Osteoblast (primary cell): Measurements from ENCODE around the gene PRPF6. TPM values are rescaled to one million over a fixed set of nuclear protein-coding genes. Genes with fewer than 3 reads are reported as not detected.
A peak's percentile ranks its signal among the peaks of the same experiment; 100 is the strongest.

Source experiments
- DNase-seq: peaks from one replicate; pipeline ENCODE4 v3.0.0; 2011; ENCODE audit warnings: low spot score, mixed read lengths; ENCODE audit not compliant: insufficient read length; ENCODE audit errors: missing footprints
- H2AFZ ChIP-seq: 2 replicates; pipeline ENCODE4 v1.6.0; 2011; ENCODE audit warnings: mild to moderate bottlenecking, low read length
- H3K27ac ChIP-seq: 2 replicates; pipeline ENCODE4 v1.5.1; 2011; ENCODE audit warnings: mild to moderate bottlenecking, low read depth, low read length, moderate library complexity
- H3K27me3 ChIP-seq: 2 replicates; pipeline ENCODE4 v1.6.0; 2012; ENCODE audit warnings: mild to moderate bottlenecking, control low read depth, inconsistent platforms, low read length, moderate library complexity; ENCODE audit not compliant: insufficient read depth
- H3K36me3 ChIP-seq: 2 replicates; pipeline ENCODE4 v1.5.1; 2011; ENCODE audit warnings: mild to moderate bottlenecking, low read length, control low read depth, moderate library complexity; ENCODE audit not compliant: insufficient read depth
- H3K4me1 ChIP-seq: 2 replicates; pipeline ENCODE4 v1.5.1; 2011; ENCODE audit warnings: mild to moderate bottlenecking, low read length, control low read depth, moderate library complexity; ENCODE audit not compliant: insufficient read depth
- H3K4me2 ChIP-seq: 2 replicates; pipeline ENCODE4 v1.6.0; 2011; ENCODE audit warnings: mild to moderate bottlenecking, low read length; ENCODE audit not compliant: insufficient read depth
- H3K4me3 ChIP-seq: fragments of 200-600 bp; sonication (generic); 3 replicates; pipeline ENCODE4 v1.5.1; 2012; ENCODE audit warnings: mild to moderate bottlenecking, low read length, inconsistent platforms; ENCODE audit not compliant: insufficient read depth
- H3K79me2 ChIP-seq: 2 replicates; pipeline ENCODE4 v1.6.0; 2012; ENCODE audit warnings: mild to moderate bottlenecking, low read length, control low read depth, inconsistent platforms; ENCODE audit not compliant: insufficient read depth
- H3K9me3 ChIP-seq: 2 replicates; pipeline ENCODE4 v1.5.1; 2011; ENCODE audit warnings: low read depth, low read length, control low read depth
- H4K20me1 ChIP-seq: 2 replicates; pipeline ENCODE4 v1.6.0; 2012; ENCODE audit warnings: mild to moderate bottlenecking, low read length, control low read depth; ENCODE audit not compliant: insufficient read depth
- total RNA-seq: library from RNA; depleted of rRNA; stranded (reverse); fragments of >200 nt; gene quantifications from 2 replicates; pipeline ENCODE4 v1.2.3, GENCODE V29; 2012
- TF ChIP-seq, protein P1 (sequence below): IDR thresholded peaks from 2 replicates; pipeline ENCODE4 v1.5.1; 2011; ENCODE audit warnings: mild to moderate bottlenecking, low read depth, low read length, moderate library complexity; ENCODE audit errors: extremely low read depth

Gene PRPF6
- total RNA-seq, 1 donor = 56.1 TPM

DNA sequence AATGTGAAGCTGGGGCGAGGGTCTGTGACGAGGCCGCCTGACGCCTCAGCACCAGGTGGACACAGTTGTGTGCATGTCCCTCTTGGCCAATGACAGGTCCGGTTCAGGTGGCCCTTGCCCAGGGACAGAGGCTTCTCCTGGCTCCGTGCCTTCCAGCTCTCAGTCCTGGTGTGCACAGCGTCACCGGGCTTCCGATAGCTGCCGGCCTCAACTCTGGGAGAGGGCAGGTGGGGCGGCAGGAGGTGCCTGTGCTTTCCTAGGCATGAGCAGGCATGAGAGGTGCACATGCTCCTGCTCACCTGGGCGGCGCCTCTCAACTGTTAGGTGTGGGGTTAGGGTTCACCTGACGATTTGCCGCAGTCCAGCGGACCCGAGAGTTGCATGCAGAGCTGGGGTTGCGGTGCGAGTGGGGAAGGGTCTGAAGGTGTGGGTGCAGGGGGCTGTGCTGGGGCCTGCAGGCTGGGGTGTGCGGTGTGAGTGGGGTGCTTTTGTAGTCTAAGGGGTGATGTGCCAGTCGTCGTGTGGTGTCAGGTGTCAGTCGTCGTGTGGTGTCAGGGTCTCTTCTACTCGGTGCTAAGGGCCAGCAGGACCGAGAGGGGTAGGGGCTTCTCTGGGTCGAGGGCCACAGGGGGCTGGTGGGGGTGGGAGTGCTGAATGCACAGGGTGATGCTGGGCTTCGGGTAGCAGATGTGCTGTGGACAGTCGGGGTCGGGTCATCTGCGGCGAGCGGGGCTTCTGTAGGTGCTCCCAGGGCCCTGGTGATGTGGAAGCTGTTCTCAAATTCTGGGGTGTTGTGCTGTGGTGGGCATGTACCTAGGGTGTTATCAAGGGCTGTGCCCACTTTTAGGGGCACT, 72.3 kb downstream of the PRPF6 start:
- H4K20me1 ChIP-seq = peaks cover 2% of the 10 kb centered on the region
- TF ChIP-seq, protein P1, sequence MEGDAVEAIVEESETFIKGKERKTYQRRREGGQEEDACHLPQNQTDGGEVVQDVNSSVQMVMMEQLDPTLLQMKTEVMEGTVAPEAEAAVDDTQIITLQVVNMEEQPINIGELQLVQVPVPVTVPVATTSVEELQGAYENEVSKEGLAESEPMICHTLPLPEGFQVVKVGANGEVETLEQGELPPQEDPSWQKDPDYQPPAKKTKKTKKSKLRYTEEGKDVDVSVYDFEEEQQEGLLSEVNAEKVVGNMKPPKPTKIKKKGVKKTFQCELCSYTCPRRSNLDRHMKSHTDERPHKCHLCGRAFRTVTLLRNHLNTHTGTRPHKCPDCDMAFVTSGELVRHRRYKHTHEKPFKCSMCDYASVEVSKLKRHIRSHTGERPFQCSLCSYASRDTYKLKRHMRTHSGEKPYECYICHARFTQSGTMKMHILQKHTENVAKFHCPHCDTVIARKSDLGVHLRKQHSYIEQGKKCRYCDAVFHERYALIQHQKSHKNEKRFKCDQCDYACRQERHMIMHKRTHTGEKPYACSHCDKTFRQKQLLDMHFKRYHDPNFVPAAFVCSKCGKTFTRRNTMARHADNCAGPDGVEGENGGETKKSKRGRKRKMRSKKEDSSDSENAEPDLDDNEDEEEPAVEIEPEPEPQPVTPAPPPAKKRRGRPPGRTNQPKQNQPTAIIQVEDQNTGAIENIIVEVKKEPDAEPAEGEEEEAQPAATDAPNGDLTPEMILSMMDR = no peak
- H3K4me3 ChIP-seq = no peak overlapping the region
- H3K36me3 ChIP-seq = no peaks in the 10 kb centered on the region
- H3K27ac ChIP-seq = no peak overlapping the region
- DNase-seq = no peak
- peaks cover 10% of the 10 kb centered on the region for H3K27me3 ChIP-seq
- peaks cover 19% of the 10 kb centered on the region for H3K4me1 ChIP-seq
- no peak overlapping the region for H2AFZ ChIP-seq
- no peaks in the 10 kb centered on the region for H3K9me3 ChIP-seq
- H3K79me2 ChIP-seq = no peaks in the 10 kb centered on the region
- no peak overlapping the region for H3K4me2 ChIP-seq

DNA sequence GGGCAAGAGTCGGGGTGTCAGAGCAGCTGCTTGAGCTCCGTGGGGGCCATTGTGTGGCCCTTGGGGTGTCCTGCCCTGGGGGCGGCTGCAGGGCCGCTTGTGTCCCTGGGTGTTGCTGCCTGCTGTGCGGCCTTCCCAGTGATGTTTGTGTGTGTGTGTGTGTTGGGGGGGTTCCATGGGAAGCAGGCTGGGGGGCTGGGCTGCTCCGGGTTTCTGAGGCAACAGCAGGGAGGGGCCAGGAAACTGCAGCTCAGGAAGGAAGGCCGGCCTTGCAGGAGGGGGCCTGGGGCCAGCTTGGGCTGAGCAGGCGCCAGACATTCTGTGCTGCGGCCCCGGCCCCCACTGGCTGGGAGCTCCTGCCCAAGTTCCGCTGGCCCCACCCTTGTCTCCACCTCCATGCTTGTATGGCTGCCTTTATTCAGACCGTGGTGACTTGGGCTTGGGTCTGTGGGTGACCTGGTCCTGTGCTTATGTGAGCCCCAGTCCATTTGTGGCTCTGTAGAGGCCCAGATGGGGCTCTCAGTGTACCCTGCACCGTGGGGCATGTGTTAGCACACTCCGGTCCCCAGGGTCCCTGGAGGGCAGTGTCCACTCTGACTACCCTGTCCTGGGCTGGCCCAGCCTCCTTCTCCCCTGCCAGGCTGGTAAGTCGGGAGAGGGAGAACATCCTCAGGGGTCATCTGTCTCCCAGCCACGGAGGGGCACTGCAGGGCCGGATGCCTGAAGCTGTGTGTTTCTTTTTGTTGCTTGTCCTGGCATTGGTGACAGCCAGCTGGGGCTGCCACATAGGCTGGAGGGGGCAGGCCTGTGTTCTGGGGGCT, 73.1 kb downstream of the PRPF6 start:
- TF ChIP-seq, protein P1 = peak; percentile 46
- Histone ChIP-seq H4K20me1 (peaks cover 3% of the 10 kb centered on the region), H3K4me2 (no peak overlapping the region), H2AFZ (peak overlapping the region; percentile 29), H3K27ac (no peak overlapping the region), H3K9me3 (no peaks in the 10 kb centered on the region), H3K27me3 (peaks cover 9% of the 10 kb centered on the region), H3K79me2 (no peaks in the 10 kb centered on the region), H3K4me1 (peaks cover 27% of the 10 kb centered on the region), H3K4me3 (no peak overlapping the region), H3K36me3 (no peaks in the 10 kb centered on the region)
- peak; percentile 96 for DNase-seq

DNA sequence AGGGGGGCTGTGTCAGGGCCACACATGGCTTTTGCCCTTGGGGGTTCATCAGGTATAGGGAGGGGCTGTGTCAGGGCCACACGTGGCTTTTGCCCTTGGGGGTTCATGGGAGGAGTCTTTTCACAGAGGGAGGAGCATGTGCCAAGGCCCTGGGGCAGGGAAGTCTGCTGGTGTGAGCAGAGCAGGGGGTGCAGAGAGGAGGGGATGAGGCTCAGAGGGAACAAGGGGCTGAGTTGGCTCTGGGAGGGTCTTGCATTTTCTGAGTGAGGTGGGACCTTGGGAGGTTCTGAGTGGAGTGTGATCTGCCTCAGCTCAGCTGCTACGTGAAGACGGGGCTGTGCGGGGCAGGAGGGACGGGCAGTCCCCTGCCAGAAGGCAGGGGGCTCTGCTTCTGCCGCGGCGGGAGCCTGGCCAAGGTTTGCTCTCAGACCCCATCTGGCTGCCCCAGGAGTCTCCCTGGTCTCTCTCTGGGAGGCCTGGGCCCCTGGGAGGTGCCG, 74.5 kb downstream of the PRPF6 start:
- no peak overlapping the region for H3K27ac ChIP-seq
- H3K4me3 ChIP-seq = no peak overlapping the region
- peaks cover 3% of the 10 kb centered on the region for H3K27me3 ChIP-seq
- H4K20me1 ChIP-seq = peaks cover 3% of the 10 kb centered on the region
- H3K36me3 ChIP-seq = no peaks in the 10 kb centered on the region
- no peaks in the 10 kb centered on the region for H3K9me3 ChIP-seq
- TF ChIP-seq, protein P1 = no peak
- H3K4me2 ChIP-seq = no peak overlapping the region
- no peaks in the 10 kb centered on the region for H3K79me2 ChIP-seq
- H3K4me1 ChIP-seq = peaks cover 27% of the 10 kb centered on the region
- no peak overlapping the region for H2AFZ ChIP-seq
- no peak for DNase-seq
